ENCODE results near the gene ARL4A.

Gene ARL4A

DNA sequence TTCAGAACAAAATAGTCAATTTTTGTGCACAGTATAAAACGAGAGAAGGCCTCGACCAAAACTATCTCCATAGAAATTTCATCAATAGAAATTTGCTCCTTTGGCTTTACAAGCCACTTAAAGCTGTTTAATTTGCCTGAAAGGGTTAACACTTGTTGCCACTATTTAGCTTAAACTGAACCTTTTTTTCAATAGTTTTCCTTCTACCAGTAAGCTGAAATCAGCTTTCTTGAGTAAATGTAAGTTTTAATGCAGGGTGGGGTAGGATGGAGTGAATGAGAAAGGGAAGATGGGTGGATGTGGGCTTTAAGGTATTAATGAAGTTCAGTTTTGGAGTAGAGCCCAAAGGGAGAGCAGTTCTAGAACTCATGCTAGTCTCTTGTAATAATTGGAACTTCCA lies 39.5 kb downstream of the ARL4A start:
- no peak for DNase-seq (ENCODE audit: low spot score)

DNA sequence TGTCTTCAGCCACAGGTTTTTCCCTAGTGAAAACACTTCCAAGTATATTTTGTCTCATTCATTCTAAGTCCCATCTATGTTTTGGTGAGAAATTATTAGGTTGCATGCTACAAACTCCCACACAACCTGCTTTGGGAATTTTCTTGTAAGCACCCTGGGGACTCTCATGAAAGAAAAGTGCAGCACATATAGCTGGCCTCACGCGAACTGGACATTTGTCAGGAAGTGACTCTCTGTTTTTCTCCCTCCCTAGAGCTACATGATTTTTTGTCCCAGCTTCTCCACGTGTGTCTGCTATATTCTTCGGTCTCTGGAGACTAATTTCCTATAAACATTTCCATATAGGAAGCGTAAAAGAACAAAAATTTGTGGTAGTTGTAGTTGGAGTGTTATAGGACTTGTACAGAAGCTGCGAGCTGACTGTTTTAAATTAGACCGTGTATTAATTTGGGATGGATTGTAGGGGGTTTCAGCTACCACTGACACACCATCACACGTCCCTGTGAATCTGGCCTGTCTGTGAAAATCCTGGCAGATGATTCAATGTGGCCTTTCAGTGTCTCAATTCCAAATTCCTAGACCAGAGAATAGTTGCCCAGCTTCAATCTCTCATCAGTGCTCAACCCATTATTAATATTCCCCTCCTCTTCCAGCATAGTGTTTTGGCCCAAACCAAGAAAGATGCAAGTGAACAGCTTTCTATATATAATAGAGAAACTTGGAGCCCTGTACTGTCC lies 40.2 kb downstream of the ARL4A start:
- no peak for DNase-seq (ENCODE audit: low spot score)

DNA sequence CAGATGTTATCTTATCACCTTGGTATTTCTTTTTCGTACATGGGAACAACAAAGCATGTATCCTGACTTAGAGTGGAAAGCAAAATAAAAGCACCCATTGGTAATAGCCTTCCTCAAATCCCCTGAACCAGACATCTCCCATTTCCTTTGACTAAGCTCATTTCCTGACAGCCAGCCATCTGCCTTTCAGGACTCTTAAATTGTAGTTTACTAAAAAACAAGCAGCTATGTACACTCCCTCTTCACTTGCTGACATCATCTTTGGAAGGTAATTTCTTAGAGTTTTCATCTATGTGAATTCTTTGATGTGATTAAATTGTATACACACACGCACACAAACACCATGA lies 40.7 kb downstream of the ARL4A start:
- no peak for DNase-seq (ENCODE audit: low spot score)

DNA sequence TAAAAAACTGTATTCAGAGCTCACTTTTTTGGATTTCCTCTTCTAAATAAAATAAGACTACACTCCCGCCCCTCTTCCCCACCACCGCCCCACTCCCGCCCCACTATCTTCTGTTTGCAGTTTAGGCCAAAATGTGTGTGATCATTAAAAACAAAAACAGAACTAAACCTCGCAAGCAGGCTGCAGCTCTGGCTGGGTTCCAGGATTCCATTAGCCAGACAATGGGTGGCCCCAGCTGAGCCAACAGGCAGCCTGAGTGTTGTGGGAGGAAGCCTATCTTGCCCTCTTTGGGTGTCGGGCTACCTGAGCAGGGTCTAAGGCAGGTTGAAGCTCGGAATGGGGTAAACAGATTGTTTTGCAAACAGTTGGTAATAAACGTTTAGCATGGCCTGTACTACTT lies 41.7 kb downstream of the ARL4A start:
- no peak for DNase-seq (ENCODE audit: low spot score)

DNA sequence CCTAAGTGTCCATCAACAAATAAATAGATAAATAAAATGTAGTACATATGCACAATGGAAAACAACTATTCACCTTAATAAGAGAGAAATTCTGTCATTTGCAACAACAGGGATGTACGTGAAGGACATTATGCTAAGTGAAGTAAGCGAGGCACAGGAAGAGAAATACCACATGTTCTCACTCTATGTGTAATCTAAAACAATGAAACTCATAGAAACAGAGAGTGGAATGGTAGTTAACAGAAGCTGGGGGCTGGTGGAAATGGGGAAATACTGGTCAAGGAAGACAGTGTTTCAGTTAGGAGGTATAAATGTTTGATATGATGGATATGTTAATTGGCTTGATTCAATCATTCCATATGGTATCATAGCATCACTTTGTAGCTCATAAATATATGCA lies 43.1 kb downstream of the ARL4A start:
- DNase-seq (ENCODE audit: low spot score), result no peak

DNA sequence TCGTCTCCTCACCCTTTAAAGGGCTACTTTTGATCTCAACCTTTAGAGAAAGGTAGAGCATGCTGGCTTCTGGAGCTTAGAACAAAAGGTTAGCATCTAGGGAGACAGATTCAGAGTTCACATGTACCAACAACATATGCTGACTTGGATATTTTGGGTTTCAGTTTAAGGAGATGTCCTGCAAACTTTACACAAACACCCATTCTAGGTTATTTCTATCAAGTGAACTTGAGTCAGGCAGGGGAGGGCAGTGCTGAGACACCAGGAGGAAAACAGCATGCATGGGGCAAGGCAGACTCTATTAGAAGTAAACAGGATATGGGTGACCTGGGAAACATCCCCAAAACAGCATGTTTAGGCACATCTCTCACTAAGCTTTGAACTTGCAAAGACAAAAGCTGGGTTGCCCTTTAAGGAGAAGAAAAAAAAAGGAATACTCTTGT lies 43.8 kb downstream of the ARL4A start:
- peak; percentile 22 for DNase-seq (ENCODE audit: low spot score)

DNA sequence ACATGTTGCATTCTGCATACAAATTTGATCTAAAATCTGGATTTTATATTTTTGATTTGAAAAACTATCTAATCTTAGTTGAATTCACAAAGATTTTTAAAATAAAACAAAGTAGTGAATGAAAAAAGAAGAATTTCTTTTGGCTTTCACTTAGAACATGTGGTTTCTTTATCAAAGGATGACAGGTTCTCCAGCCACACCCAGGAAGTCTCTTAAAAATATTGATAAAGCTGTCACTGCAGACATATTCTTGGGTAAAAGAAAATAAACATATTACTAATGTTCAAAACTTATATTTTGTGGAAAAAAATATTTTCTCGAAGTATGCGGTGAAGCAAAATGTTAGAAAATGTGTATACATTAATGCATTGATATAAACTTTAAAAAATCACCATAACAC lies 44.3 kb downstream of the ARL4A start:
- no peak for DNase-seq (ENCODE audit: low spot score)

DNA sequence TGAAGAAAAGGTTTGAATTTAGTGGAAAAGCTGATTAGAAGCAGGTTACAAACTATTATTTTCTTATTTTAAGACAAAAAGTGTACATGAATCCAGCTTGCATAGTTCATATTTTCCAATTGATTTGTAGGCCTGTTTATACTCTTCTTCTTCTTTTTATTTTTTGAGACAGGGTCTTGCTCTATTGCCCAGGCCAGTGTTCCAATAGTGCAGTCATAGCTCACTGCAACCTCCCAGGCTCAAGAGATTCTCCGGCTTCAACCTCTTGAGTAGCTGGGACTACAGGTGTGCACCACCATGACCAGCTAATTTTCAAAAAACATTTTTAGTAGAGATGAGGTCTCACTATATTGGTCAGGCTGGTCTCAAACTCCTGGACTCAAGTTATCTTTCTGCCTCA lies 45.0 kb downstream of the ARL4A start:
- no peak for DNase-seq (ENCODE audit: low spot score)

GRCh38 chr7:12735923-12736322 lies 48.5 kb downstream of the ARL4A start:
- DNase-seq (ENCODE audit: low spot score), result no peak

DNA sequence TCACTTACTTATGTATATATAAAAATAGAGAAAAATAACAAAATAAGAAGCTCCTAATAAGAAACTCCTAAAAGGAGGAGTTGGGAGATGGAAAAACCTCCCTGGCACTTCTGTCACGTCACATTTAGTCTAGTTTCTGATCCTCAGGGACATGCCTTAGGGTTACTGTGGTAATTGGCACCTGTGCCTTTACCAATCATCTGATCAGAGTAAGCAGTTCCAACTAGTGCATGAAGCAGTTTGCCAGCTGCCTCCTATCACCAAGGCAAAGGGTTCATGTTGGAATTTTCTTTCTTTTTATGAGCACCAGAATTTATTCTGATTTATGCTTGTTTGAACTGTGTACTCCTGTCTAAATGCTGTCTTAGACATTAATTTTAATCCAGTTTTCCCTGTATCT lies 49.9 kb downstream of the ARL4A start:
- DNase-seq (ENCODE audit: low spot score), result no peak

DNA sequence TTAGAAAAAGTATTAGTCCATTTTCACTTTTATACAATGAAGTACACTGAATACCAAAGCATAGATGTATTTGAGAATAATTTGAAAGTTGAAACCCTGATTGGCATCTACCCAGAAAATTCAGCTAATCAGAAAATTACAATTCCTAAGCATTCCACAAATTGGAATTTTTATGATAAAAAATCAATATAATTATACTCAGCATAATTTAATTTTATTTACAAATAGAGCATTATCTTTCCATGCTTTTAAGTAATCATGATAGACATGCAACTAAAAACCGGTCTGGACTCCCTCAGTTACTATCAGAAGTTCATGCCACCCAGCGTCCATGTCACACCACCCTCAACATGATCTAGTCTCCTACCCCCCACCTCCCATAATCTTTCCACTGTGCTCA lies 50.4 kb downstream of the ARL4A start:
- DNase-seq (ENCODE audit: low spot score), result no peak

DNA sequence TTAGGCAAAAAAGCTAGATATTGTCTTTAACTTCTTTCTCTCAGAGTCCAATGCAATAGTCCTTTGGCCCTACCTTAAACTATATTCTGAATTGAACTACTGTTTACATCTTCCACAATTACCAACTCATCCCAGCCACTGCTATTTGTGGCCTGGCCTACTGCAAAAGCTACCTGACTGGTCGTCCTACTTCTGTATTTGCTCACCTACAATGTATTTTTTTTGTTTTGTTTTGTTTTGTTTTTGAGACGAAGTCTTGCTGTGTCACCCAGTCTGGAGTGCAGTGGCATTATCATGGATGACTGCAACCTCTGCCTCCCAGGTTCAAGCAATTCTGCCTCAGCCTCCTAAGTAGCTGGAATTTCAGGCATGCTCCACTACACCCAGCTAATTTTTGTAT lies 51.2 kb downstream of the ARL4A start:
- no peak for DNase-seq (ENCODE audit: low spot score)

Measured in NAMALWA (cell line).